GM12878 (cell line): ENCODE data around the gene CFAP45. TPM values are rescaled to one million over a fixed set of nuclear protein-coding genes. Genes with fewer than 3 reads are reported as not detected.

ENCODE experiments used
- ATAC-seq: fragments of 200-7000 bp; cut with Tn5 transposase; 3 replicates; pipeline ENCODE4 v1.9.1; 2020; ENCODE audit warnings: mild to moderate bottlenecking, moderate library complexity
- BruUV-seq: library from RNA; stranded (reverse); fragments of 400-500 nt; replicated peaks from 2 replicates; lab custom pipeline; 2021; lab: Mats Ljungman, UMichigan
- CTCF ChIA-PET: fragments of 300-600 bp; sonication (Branson Sonifier 250); formaldehyde crosslinking; extraction: SDS; loops from one replicate; lab custom pipeline; 2021; ENCODE audit warnings: inconsistent platforms; lab: Yijun Ruan, JAX
- POLR2A ChIA-PET: fragments of 350-600 bp; formaldehyde crosslinking; extraction: SDS; loops from one replicate; lab custom pipeline; 2021; ENCODE audit warnings: inconsistent platforms; lab: Charles Lee
- RAD21 ChIA-PET: fragments of 300-600 bp; sonication (Branson Sonifier 250); formaldehyde crosslinking; loops from one replicate; lab custom pipeline; 2023; ENCODE audit warnings: antibody characterized with exemption; ENCODE audit not compliant: unreplicated experiment; lab: Charles Lee
- SMC1A ChIA-PET: fragments of 300-600 bp; sonication (Branson Sonifier 250); formaldehyde crosslinking; loops from one replicate; lab custom pipeline; 2023; ENCODE audit not compliant: unreplicated experiment, uncharacterized antibody; lab: Charles Lee
- DNase-seq: peaks from one replicate; pipeline ENCODE4 v3.0.0-alpha.2; 2011; ENCODE audit warnings: low read depth, low spot score
- FAIRE-seq: peaks from 3 replicates; lab custom pipeline; 2011; peaks lifted over from hg19 to GRCh38; lab: Jason Lieb, UNC
- H2AFZ ChIP-seq: 2 replicates; pipeline ENCODE4 v1.6.0; 2011; ENCODE audit warnings: low read depth, low read length, control low read depth; ENCODE audit not compliant: control insufficient read depth
- H3K27ac ChIP-seq: 2 replicates; pipeline ENCODE4 v1.5.1; 2011; ENCODE audit warnings: control low read depth; ENCODE audit not compliant: control insufficient read depth, insufficient read depth
- H3K27me3 ChIP-seq, 2 experiments: replicated peaks in 1 of 2; 2 replicates each; pipeline versions ENCODE4 v1.6.0 to v1.6.1; 2011; ENCODE audit warnings: low read length in 1 of 2; ENCODE audit not compliant: control insufficient read depth in 2 of 2, insufficient read depth in 2 of 2
- H3K36me3 ChIP-seq, 2 experiments: 2 replicates each; pipeline ENCODE4 v1.5.1; 2011; ENCODE audit warnings: low read length in 1 of 2; ENCODE audit not compliant: control insufficient read depth in 2 of 2, insufficient read depth in 2 of 2
- H3K4me1 ChIP-seq: 2 replicates; pipeline ENCODE4 v1.6.1; 2011; ENCODE audit warnings: mild to moderate bottlenecking, low read length, moderate library complexity, mixed read lengths; ENCODE audit not compliant: control insufficient read depth, insufficient read depth
- H3K4me2 ChIP-seq: 2 replicates; pipeline ENCODE4 v1.6.0; 2011; ENCODE audit warnings: control low read depth; ENCODE audit not compliant: control insufficient read depth, insufficient read depth
- H3K4me3 ChIP-seq: fragments of 200-600 bp; sonication (generic); 2 replicates; pipeline ENCODE4 v1.5.1; 2016
- H3K79me2 ChIP-seq: 2 replicates; pipeline ENCODE4 v1.6.0; 2011; ENCODE audit warnings: low read length; ENCODE audit not compliant: control insufficient read depth, insufficient read depth
- H3K9ac ChIP-seq: 2 replicates; pipeline ENCODE4 v1.8.0; 2011; ENCODE audit warnings: low read length, control low read depth, mixed read lengths; ENCODE audit not compliant: control insufficient read depth, insufficient read depth
- H3K9me3 ChIP-seq: replicated peaks from 3 replicates; pipeline ENCODE4 v1.5.1; 2011; ENCODE audit warnings: mild to moderate bottlenecking, low read length; ENCODE audit not compliant: control insufficient read depth, insufficient read depth
- H4K20me1 ChIP-seq: 2 replicates; pipeline ENCODE4 v1.6.0; 2011; ENCODE audit not compliant: control insufficient read depth, insufficient read depth
- ATF7 ChIP-seq: fragments of 450-650 bp; IDR thresholded peaks from 2 replicates; pipeline ENCODE4 v1.6.1; 2016; ENCODE audit warnings: low read depth, mild to moderate bottlenecking
- BACH1 ChIP-seq: fragments of 450-650 bp; IDR thresholded peaks from 2 replicates; pipeline ENCODE4 v1.6.1; 2017; ENCODE audit warnings: mild to moderate bottlenecking, borderline replicate concordance
- HDGF ChIP-seq: fragments of 450-650 bp; IDR thresholded peaks from 2 replicates; pipeline ENCODE4 v1.6.1; 2016; ENCODE audit warnings: antibody characterized with exemption
- IKZF1 ChIP-seq: fragments of 450-650 bp; conservative IDR thresholded peaks from 2 replicates; pipeline ENCODE4 v1.6.1; 2017; ENCODE audit warnings: antibody characterized with exemption, mild to moderate bottlenecking
- KAT2A ChIP-seq: conservative IDR thresholded peaks from 2 replicates; pipeline ENCODE4 v1.6.1; 2011; ENCODE audit warnings: low read depth, low read length; ENCODE audit not compliant: control insufficient read depth
- MTA3 ChIP-seq: IDR thresholded peaks from 2 replicates; pipeline ENCODE4 v1.6.1; 2012; ENCODE audit warnings: low read length, inconsistent platforms, borderline replicate concordance
- PAX8 ChIP-seq: fragments of 450-650 bp; IDR thresholded peaks from 2 replicates; pipeline ENCODE4 v1.6.1; 2017; ENCODE audit warnings: mild to moderate bottlenecking, moderate library complexity
- RCOR1 ChIP-seq: conservative IDR thresholded peaks from 2 replicates; pipeline ENCODE4 v1.6.1; 2012; ENCODE audit warnings: low read depth, low read length, improper control_type of control experiment
- SIX5 ChIP-seq: IDR thresholded peaks from 2 replicates; pipeline ENCODE4 v1.6.1; 2011; ENCODE audit warnings: mild to moderate bottlenecking, low read depth, low read length, moderate library complexity; ENCODE audit not compliant: severe bottlenecking
- TAF1 ChIP-seq: IDR thresholded peaks from 2 replicates; pipeline ENCODE4 v1.6.1; 2011; ENCODE audit warnings: mild to moderate bottlenecking, low read depth, low read length, borderline replicate concordance
- TCF12 ChIP-seq: IDR thresholded peaks from 2 replicates; pipeline ENCODE4 v1.6.1; 2011; ENCODE audit warnings: low read depth, mild to moderate bottlenecking, low read length
- YBX1 ChIP-seq: fragments of 450-650 bp; IDR thresholded peaks from 2 replicates; pipeline ENCODE4 v1.6.1; 2016; ENCODE audit warnings: antibody characterized with exemption
- ZZZ3 ChIP-seq: IDR thresholded peaks from 2 replicates; pipeline ENCODE4 v1.6.1; 2011; ENCODE audit warnings: low read depth; ENCODE audit not compliant: control insufficient read depth, insufficient read length
- WGBS: methylation state at CpG from one replicate; pipeline ENCODE4 v1.1.6; 2016; ENCODE audit warnings: low lambda C conversion rate; ENCODE audit not compliant: insufficient replicate concordance, insufficient coverage; ENCODE audit errors: missing lambda C conversion rate; 5-methylcytosine and 5-hydroxymethylcytosine counted together
- in situ Hi-C: fragments of 300-500 bp; cut with MboI; formaldehyde crosslinking; loops from 9 replicates; pipeline ENCODE4 v1.14.3; 2018; ENCODE audit warnings: mixed read lengths
- intact Hi-C: fragments of 100-400 bp; cut with micrococcal nuclease; formaldehyde crosslinking; loops from one replicate; pipeline ENCODE4 v1.14.2; 2022; ENCODE audit not compliant: unreplicated experiment
- polyA plus RNA-seq, 11 experiments: library from polyadenylated mRNA; depleted of rRNA in 4 of 11; unstranded in 6 of 11; stranded (reverse) in 5 of 11; fragments of >200 nt; fragmentation: Nextera tagmentation in 4 of 11; fragmentation: Illumina TruSeq in 1 of 11; extraction: Ambion mirVana in 4 of 11; extraction: Trizol in 1 of 11; gene quantifications; 1 replicate in 1 of 11; 2 replicates in 10 of 11; pipeline versions ENCODE4 v1.2.1 to v1.2.3, GENCODE V29; 2011 to 2016; ENCODE audit warnings: inconsistent platforms in 2 of 11, missing spikeins in 2 of 11, low read depth in 1 of 11
- total RNA-seq, 4 experiments: library from RNA; depleted of rRNA in 3 of 4; stranded (reverse); fragments of >200 nt in 3 of 4; fragmentation: Illumina TruSeq in 1 of 4; extraction: Trizol in 1 of 4; gene quantifications; 2 replicates each; pipeline versions ENCODE4 v1.2.1 to v1.2.3, GENCODE V29; 2013 to 2021
- TF ChIP-seq, protein P1 (sequence below): fragments of 450-650 bp; formaldehyde crosslinking; IDR thresholded peaks from 2 replicates; pipeline ENCODE4 v1.4.0; 2020; ENCODE audit warnings: mild to moderate bottlenecking, moderate library complexity
- TF ChIP-seq, protein P2 (sequence below): fragments of 150-350 bp; IDR thresholded peaks from 2 replicates; pipeline ENCODE4 v1.6.1; 2016; ENCODE audit warnings: low read depth, low read length
- TF ChIP-seq, protein P3 (sequence below): fragments of 150-350 bp; IDR thresholded peaks from 2 replicates; pipeline ENCODE4 v1.6.1; 2014; ENCODE audit warnings: mild to moderate bottlenecking, low read depth, low read length

Gene CFAP45
- total and polyA plus RNA-seq, 10 of the 15 experiments (the other 5 are each of a cell fraction or from before 2014, with no cell fraction given) = 0.43 to 0.91 (median 0.67) TPM

GRCh38 chr1:159845751-159846629 lies 54.0 kb downstream of the CFAP45 start:
- H3K27me3 ChIP-seq = peaks cover 2 to 12% of the 10 kb centered on the region in 2 experiments; a peak in 3 of 4 replicates
- ChIA-PET RAD21 (interaction anchor here (0.6 kb wide), 1 partner anchor 1125 kb away, joined by 3 read pairs; no protein-coding TSS in a partner anchor), CTCF (no interaction called here), POLR2A (no interaction called here), SMC1A (no interaction called here)
- H3K4me2 ChIP-seq = no peak overlapping the region
- H4K20me1 ChIP-seq = no peaks in the 10 kb centered on the region
- H3K9ac ChIP-seq = no peak overlapping the region
- H3K9me3 ChIP-seq = no peaks in the 10 kb centered on the region
- no peak for FAIRE-seq
- in situ Hi-C loops = no loop called here
- H3K36me3 ChIP-seq = no peaks in the 10 kb centered on the region
- H3K4me1 ChIP-seq = no peaks in the 10 kb centered on the region
- H3K4me3 ChIP-seq = no peak overlapping the region
- no TSS peak for BruUV-seq
- H2AFZ ChIP-seq = no peak overlapping the region
- intact Hi-C loops = no loop called here
- no peak overlapping the region for H3K27ac ChIP-seq
- 36% methylated on average over 13 of the region's 13 CpGs for WGBS
- ATAC-seq = no peak
- no peak for DNase-seq
- H3K79me2 ChIP-seq = no peaks in the 10 kb centered on the region
- TF ChIP-seq KAT2A = no peak
- TF ChIP-seq, protein P1, sequence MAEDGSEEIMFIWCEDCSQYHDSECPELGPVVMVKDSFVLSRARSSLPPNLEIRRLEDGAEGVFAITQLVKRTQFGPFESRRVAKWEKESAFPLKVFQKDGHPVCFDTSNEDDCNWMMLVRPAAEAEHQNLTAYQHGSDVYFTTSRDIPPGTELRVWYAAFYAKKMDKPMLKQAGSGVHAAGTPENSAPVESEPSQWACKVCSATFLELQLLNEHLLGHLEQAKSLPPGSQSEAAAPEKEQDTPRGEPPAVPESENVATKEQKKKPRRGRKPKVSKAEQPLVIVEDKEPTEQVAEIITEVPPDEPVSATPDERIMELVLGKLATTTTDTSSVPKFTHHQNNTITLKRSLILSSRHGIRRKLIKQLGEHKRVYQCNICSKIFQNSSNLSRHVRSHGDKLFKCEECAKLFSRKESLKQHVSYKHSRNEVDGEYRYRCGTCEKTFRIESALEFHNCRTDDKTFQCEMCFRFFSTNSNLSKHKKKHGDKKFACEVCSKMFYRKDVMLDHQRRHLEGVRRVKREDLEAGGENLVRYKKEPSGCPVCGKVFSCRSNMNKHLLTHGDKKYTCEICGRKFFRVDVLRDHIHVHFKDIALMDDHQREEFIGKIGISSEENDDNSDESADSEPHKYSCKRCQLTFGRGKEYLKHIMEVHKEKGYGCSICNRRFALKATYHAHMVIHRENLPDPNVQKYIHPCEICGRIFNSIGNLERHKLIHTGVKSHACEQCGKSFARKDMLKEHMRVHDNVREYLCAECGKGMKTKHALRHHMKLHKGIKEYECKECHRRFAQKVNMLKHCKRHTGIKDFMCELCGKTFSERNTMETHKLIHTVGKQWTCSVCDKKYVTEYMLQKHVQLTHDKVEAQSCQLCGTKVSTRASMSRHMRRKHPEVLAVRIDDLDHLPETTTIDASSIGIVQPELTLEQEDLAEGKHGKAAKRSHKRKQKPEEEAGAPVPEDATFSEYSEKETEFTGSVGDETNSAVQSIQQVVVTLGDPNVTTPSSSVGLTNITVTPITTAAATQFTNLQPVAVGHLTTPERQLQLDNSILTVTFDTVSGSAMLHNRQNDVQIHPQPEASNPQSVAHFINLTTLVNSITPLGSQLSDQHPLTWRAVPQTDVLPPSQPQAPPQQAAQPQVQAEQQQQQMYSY = no peak
- no peak for TF ChIP-seq BACH1
- TF ChIP-seq RCOR1 = no peak
- no peak for TF ChIP-seq IKZF1
- no peak for TF ChIP-seq MTA3
- TF ChIP-seq, protein P2, sequence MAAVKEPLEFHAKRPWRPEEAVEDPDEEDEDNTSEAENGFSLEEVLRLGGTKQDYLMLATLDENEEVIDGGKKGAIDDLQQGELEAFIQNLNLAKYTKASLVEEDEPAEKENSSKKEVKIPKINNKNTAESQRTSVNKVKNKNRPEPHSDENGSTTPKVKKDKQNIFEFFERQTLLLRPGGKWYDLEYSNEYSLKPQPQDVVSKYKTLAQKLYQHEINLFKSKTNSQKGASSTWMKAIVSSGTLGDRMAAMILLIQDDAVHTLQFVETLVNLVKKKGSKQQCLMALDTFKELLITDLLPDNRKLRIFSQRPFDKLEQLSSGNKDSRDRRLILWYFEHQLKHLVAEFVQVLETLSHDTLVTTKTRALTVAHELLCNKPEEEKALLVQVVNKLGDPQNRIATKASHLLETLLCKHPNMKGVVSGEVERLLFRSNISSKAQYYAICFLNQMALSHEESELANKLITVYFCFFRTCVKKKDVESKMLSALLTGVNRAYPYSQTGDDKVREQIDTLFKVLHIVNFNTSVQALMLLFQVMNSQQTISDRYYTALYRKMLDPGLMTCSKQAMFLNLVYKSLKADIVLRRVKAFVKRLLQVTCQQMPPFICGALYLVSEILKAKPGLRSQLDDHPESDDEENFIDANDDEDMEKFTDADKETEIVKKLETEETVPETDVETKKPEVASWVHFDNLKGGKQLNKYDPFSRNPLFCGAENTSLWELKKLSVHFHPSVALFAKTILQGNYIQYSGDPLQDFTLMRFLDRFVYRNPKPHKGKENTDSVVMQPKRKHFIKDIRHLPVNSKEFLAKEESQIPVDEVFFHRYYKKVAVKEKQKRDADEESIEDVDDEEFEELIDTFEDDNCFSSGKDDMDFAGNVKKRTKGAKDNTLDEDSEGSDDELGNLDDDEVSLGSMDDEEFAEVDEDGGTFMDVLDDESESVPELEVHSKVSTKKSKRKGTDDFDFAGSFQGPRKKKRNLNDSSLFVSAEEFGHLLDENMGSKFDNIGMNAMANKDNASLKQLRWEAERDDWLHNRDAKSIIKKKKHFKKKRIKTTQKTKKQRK = no peak
- no peak for TF ChIP-seq TAF1
- no peak for TF ChIP-seq TCF12
- TF ChIP-seq PAX8 = no peak
- TF ChIP-seq ZZZ3 = no peak
- TF ChIP-seq, protein P3, sequence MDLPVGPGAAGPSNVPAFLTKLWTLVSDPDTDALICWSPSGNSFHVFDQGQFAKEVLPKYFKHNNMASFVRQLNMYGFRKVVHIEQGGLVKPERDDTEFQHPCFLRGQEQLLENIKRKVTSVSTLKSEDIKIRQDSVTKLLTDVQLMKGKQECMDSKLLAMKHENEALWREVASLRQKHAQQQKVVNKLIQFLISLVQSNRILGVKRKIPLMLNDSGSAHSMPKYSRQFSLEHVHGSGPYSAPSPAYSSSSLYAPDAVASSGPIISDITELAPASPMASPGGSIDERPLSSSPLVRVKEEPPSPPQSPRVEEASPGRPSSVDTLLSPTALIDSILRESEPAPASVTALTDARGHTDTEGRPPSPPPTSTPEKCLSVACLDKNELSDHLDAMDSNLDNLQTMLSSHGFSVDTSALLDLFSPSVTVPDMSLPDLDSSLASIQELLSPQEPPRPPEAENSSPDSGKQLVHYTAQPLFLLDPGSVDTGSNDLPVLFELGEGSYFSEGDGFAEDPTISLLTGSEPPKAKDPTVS = no peak
- no peak for TF ChIP-seq SIX5
- no peak for TF ChIP-seq HDGF
- TF ChIP-seq ATF7 = no peak
- no peak for TF ChIP-seq YBX1
